HG03196 (cell line): ENCODE data around the gene UCP3.

Experiments
- ATAC-seq: cut with Tn5 transposase; IDR thresholded peaks from one replicate; pipeline ENCODE4 v1.9.1; 2021; ENCODE audit not compliant: unreplicated experiment

UCP3 gene

DNA sequence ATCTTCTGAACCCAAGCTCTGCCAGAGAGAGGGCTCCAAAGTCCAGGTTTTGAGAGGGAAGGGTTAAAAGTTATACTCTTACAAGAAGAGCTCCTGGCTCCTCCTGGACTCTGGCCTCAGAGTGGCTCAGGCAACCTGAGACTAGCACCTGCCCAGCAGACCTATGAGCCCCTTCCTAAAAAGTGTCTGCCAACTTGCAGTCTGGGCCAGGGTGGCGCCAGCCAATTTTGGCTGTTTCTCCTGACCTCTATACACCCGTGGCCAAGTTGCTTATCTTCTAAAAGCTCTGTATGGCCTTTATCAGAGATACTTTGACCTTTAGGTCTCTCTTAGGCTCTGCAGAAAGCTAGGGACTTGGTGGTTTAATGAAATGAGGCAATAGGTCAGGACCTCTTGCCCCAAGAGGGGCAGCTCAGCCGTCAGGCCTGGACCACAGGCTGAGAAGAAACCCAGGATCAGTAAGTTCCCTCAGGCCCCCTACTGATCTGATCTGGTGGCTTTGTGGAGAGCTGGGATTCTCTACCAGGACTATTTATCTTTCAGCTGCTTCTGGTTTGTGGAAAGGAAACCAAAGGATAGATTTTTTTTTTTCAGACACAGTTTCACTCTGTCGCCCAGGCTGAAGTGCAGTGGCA is 10.3 kb upstream of the UCP3 start:
- ATAC-seq: no peak

DNA sequence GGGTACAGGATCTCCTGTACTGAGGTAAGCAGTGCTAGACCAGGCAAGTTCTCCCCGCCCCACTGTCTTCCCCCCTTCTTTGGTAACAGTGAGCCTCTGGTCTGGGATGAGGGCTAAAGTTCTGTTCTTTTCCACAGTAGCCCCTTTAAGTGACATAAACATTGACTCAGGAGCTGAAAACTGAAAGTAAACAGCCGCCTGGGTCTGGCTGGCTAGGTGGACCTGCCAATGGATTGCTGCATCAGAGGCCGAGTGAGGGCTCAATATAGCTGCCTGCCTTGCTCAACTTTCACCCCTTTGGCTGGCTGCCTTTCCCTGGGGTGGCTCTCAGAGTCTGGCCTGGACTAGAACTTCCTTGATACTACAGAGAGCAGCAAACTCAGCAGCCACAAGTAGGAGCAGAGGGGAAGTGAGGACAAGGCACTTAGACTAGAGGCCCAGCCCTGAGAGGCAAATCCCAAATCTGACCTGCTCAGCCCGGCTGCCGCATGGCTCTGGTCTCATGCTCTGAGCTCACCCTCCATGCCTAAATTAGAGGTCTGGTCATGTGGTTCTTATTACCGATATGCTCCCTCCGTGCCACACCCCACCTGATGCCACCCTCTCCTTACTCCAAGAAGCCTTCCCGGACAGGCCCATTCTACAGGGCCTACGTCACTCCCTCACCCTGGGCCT is 9.6 kb upstream of the UCP3 start:
- ATAC-seq: no peak

DNA sequence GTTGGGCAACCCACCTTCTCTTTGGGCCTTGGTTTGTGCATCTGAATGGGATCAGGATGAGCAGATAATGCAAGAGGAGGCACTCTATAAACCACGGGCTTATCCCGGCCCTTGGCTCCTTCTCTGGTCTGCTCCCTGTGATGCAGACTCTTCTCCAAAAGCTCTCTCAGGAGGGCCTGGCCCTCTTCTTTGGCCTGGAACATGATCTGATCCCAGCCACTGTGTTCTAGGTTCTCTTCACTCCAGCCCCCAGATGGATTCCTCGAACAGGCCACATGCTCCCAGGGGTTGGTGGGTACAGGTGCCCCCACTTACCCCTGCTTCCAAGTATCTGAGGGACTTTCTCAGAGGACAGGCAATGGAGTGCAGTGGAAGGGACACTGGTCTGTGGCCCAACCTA is 8.7 kb upstream of the UCP3 start:
- ATAC-seq: no peak

DNA sequence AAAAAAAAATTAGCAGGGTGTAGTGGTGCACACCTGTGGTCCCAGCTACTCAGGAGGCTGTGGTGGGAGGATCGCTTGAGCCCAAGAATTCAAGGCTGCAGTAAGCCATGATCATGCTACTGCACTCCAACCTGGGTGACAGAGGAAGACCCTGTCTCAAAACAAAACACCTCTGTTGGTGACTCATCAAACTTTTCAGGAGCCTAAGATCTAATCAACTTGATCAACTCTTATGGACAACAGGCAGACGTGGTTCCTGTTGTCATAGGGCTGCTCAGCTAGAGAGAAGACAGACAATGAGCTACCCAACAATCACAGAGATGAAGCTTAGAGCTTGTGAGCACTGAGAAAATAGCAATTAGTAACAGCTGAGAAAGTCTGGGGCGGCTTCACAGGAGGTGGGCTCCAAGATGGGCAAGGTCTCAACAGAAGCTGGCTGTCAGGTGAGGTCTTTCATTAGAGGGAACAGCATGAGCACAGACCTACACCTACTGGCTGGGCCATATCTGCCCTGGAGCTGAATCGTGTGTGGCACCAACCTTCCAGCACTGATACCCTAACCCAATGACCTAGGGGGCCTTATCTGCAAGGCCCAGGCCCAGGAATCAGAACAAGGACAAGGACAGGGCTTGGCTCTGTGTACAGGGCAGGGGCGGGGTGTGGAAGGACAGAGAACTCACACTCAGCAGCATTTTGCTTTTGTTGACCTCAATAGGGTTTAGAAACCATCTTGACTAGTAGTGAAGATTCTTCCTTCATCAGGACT is 7.2 kb upstream of the UCP3 start:
- no peak for ATAC-seq

DNA sequence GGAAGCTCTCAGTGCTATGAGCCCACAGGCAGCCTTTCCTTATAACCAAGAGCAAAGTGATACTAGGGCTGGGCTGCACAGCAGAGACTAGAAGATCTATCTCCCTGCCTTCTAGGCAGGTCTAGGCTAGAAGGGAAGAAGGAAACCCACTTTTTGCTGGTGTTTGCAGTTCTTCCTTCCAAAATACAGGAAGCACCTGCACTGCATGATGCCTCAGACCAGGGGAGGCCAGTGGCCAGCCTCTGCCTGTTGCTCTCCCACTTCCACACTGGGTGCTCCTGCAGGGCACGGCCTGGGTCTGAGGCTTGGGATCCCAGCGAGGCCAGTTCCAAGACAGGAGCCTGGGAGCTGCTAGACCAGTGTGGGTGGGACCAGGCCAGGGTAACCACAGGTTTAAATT is 6.0 kb upstream of the UCP3 start:
- ATAC-seq: no peak

DNA sequence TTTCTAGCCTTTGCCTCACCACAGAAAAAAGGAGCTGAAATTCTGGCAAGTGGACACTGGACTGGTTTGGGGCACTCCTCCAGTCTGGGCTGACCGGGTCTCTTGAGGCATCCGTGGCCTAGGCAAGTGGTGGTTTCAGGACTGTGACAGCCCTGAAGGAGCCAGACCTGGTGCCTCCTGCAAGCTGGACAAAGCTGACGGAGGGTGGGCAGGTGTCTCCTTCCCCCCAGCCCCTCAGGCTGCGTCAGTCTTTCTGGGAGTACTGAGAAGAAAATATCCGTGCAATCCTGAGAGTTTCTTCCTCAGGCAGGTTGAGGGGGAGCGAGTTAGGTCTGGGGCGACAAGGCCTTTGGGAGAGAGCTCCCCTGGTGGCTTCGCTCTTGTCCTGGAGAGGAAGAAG is 4.3 kb upstream of the UCP3 start:
- no peak for ATAC-seq

DNA sequence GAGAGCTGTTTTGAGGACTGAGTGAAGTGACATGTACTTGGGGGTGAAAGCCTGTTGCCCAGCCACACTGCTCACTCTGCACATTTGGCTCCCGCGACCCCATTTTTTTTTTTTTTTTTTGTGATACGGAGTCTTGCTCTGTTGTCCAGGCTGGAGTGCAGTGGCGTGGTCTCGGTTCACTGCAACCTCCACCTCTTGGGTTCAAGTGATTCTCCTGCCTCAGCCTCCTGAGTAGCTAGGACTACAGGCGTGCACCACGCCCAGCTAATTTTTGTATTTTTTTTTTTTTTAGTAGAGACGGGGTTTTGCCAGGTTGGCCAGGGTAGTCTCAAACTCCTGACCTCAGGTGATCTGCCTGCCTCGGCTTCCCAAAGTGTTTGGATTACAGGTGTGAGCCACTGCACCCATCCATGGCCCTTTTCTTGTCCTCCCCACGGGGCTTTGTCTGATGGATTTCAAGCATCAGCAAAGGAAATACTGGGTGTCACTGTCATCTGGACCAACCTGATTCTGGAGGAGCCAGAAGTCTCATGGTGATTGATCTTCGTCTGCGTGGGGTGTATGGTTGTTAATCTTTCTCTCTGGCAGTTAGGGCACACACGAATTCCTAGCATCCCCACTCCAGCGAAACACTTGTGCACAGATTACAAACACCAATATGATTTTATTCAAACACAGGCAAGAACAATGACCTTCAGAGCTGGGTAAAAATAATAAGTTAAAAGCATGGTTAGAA is 3.4 kb upstream of the UCP3 start:
- no peak for ATAC-seq

DNA sequence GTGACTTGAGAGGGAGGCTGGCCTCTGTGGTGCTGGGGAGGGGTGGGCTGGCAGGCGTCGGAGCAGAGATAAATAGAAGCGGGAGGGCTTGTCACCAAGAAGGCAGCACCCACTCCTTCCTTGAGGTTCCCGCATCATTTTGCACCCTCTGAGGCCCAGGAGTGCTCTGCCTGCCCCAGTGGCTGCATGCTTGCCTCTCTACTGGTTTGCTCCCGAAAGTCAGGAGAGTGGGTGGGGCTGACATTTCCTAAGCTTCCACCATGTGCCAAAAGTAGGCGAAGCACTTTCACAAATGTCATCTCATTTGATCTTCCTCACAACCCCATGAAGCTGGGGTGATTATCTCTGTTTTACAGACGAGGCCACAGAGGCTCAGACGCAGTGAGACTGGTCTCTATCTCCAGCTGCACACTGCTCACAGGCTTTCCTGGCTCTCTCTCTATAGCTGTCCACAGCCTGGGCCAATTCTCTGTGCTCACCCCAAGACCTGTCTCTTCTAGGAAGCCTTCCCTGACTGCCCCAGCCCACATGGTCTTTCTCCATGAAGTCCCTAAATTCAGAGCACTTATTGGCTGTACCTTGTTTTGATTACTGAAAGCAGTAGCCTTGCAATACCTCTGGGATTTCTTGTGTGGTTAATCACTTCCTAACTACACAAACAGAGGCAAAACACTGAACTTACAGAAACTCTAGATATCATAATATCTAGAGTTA is 2.6 kb upstream of the UCP3 start:
- ATAC-seq: peak; percentile 59

DNA sequence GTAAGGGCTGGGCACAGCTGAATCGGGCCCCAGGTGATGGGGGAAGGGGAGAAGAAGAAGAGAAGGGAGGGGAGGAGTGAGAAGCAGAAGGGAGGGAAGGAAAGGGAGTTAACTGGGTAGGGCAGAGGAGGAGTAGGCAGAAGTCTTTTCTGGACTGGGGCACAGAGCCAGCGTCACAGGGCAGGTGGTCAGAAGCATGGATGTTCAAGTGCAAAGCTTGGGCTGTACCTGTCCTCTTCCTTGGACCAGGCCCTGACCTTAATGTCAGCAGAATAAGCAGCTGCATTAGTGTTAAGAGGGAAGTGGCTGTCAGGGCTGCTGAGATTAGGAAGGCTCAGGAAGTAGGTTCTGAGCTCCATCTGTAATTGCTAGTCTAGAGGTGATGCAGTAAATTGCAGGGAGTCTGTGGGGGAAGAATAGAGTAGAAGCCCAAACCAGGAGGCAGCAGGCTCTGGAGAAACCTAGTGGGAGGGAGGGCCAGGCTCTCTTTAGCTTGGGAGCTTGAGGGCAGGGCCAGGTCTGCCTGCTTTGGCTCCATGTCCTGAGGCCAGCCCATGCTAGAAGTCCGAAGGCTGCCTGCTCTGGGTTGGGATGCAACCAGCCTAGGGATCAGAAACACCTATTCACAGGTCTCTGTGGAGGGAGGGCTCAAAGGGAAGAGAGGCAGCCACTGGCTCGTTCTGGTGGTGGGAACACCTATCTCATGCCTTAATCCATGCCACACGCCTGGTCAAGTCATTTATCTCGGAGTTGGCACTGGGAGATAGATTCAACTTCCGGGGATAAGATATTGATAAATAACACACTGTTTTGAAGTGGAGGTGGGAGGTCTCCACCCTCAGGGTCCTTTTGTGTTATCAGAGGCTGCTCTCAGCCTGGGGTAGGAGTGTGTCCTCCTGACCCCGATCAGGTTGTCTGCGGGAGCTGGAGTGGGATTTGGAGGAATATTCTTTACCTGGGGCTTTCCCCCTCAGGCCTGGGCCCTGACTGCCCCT is 1.7 kb upstream of the UCP3 start:
- ATAC-seq: no peak

DNA sequence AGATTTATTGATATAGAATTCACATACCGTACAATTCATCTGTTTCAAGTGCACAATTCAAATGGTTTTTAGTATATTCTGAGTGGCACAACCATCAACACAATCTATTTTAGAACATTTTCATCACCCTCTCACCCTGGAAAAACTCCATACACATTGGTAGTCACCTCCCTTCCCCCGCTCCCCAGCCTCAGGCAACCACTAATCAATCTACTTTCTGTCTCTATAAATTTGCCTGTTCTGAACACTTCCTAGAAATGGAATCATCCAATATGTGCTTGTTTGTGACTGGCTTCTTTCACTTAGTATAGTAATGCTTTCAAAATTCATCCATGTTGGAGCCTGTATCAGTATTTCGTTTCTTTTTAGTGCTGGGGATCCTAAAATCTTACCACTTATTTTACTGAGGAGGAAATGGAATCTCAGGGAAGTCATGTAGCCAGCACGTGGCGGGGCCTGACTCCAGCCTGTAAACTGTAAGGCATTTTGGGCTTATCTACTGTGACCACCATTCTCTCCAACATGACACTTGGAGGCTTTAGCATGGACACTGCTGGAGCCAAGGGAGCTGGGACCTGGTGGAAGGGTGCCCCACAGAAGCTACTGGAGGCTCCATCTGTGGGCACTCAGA is 905 bp upstream of the UCP3 start:
- no peak for ATAC-seq

DNA sequence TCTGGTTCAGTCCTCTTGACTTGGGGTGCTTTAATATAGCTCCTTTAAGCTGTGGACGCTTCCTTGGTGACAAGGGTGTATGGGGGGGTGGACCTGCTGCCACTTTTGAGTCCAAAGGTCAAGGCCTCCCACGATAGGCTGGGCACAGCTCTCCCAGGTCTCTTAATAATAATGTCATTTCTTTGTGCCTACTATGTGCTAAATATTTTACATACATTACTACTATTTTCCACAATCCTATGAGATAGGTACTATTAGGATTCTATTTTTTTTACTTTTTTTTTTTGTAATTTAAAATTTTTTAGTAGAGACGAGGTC is 304 bp upstream of the UCP3 start:
- no peak for ATAC-seq

DNA sequence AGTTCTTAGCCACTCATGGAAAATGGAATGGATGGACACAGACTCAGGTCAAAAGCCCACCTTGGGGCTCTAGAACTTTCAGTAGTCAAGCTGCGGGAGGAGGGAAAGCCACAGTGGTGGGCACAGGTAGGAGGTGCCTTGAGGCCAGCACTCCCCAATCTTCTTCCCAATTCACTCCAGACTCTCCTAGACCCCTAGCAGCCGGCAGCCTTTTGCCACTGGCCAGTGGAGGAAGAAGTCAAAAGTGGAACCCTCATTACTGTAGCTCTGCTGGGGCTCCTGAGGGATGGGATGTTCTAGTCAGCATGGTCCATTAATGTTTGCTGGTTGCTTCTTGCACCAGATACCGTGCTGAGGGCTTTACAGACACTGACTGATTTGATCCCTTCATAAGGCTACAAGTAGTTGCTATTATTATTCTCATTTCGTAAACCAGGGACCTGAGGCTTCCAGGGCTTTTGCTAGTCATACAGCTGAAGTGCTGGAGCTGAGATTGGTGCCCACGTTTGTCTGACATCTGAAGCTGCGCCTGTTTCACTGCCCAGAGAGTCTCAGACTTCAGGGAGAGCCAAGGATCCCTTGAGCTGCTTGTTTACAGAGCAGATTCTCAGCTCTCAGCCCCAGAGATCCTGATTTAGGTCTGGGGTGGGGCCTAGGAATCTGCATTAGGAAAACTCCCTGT is 1.1 kb downstream of the UCP3 start:
- ATAC-seq: no peak

DNA sequence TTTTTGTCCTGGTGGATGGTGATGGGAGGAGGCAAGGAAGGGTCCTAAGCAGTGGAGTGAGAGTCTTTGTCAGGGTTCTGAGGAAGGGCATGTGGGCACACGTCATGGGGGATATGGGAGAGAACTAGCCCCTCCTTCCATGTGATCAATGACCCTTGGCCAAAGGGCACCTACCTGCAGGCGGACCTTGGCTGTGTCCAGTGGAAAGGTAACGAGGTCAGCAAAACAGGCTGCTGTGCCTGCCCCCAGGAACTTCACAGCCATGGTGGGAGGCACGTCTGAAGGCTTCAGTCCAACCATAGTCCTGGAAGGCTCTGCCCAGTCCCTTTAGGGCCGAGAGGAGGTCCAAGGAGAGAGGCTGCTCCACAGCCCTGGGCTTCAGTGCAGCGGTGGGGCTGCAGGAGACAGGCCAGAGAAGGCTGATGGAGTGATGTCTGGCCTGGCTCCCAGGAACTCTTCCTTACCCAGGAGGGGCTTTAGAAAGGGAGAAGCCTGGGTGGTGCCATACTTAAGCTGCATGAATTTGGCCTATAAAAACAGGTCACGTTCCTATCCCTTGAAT is 2.1 kb downstream of the UCP3 start:
- no peak for ATAC-seq

DNA sequence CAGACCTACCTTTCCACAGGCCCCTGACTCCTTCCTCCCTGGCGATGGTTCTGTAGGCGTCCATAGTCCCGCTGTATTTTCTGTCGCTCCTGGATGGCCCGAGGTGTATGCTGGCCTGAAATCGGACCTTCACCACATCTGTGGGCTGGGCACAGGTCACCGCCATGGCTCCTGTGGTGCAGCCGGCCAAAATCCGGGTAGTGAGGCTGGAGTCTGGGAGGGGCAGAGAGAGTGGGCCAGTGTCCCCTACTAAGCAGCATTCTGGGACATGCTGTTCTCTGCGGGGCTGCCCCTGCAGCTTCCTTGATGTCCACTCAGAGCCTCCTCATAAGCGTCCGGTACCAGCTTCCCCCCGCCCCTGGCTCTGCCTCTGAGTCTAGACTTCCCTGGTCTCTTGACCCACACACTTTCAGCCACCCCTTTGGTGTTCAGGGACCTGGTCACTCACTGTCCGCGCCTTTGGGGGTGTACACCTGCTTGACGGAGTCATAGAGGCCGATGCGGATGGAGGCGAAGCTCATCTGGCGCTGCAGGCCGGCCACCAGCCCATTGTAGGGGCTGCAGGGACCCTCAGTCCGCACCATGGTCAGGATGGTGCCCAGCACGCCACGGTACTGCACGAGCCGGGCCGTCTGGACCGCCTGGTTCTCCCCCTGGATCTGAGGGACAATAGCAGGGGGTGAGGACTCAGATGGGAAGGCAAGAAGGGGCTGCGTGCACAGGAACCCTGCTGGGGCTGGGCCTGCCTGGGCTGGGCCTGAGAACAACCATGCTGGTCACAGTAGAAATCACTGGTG is 3.0 kb downstream of the UCP3 start:
- ATAC-seq: no peak

DNA sequence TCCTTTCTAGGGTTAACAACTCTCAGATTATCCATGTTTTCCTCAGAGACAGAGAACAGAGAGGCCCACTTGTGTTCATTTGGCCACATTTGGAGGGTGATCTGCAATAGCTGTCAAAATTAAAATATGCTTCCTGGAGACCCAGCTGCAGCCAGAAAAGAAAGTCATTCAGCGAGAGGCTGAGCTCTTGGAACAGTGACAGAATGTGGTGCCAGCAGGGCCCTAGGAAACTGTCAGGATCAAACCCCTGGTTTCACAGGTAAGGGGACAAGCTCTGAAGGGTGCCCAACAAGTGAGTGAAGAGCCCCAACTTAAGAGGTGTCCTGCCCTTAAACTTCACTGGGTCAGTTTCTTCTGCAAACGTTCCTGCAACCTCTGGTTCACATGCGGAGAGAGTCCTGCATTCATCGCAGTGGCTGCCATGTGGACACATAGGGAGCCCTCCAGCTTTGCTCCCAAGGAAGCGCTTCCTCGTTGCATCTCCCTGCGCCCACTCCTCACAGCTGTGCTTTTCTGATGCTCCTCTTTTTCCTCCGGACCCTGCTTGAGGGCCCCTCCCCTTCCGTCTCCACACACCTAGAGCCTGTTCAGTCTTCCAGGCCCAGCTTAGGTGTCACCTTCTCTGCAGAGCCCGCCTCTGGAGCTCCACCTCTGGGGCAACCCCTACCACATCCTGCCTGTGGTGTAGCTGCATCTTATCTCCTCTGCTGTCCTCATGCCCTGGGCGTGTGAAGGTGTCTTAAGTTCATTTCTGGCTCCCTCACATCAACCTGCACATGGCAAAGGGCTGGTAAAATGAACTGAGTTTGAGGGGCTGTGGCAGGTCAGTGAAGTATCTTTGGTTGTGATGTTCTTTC is 3.9 kb downstream of the UCP3 start:
- ATAC-seq: no peak

DNA sequence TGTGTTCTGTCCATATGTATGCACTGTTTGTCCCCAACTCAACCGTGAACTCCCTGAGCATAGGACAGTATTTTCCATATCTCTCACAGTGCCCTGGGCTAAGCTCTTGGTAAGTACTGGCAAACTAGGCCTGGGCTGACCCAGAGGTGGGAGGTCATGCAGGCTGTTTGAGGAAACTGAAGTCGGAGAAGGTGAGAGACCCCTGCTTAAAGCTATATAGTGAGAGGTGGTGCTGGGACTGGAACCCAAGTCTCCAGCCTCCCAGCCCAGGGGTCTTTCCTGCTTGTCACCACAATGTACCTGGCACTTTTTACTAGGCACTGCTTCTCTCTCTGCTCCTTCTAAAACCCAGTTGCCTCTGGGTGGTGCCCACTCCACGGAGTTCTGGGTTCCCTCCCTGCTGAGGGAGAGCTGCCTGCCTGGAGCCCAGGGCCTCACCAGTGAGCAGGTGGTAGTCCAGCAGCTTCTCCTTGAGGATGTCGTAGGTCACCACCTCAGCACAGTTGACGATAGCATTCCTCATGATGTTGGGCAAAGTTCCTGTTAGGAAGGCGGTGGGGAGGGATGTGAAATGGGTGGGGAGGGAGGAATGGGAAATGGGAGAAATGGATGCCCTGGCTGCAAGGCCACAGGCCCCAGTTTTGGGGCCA is 4.7 kb downstream of the UCP3 start:
- no peak for ATAC-seq
